ENCODE measurements around the gene MAPRE2.

The MAPRE2 gene

GRCh38 chr18:35155398-35156117, 114.3 kb downstream of the MAPRE2 start:
- ChIA-PET POLR2A (ENCODE audit: low non-redundant PET) (no interaction called here), CTCF (no interaction called here)
- no peak for DNase-seq (ENCODE audit: low spot score)
- TF ChIP-seq CTCF (conservative IDR thresholded peaks at IDR 0.05; ENCODE audit: low read depth), result no peak
- no peak overlapping the region for H3K27ac ChIP-seq

GRCh38 chr18:35157181-35157580, 116.0 kb downstream of the MAPRE2 start:
- DNase-seq (ENCODE audit: low spot score), result no peak
- TF ChIP-seq CTCF (conservative IDR thresholded peaks at IDR 0.05; ENCODE audit: low read depth), result no peak
- POLR2A ChIA-PET (ENCODE audit: low non-redundant PET), result no interaction called here
- no peak overlapping the region for H3K27ac ChIP-seq
- CTCF ChIA-PET, result no interaction called here

GRCh38 chr18:35158728-35159450, 117.7 kb downstream of the MAPRE2 start:
- H3K27ac ChIP-seq, result no peak overlapping the region

GRCh38 chr18:35159782-35160181, 118.6 kb downstream of the MAPRE2 start:
- H3K27ac ChIP-seq, result no peak overlapping the region
- TF ChIP-seq CTCF (conservative IDR thresholded peaks at IDR 0.05; ENCODE audit: low read depth), result no peak
- no peak for DNase-seq (ENCODE audit: low spot score)
- ChIA-PET CTCF (no interaction called here), POLR2A (ENCODE audit: low non-redundant PET) (no interaction called here)

More at GRCh38 chr18:35158728-35159450, 117.7 kb downstream of the MAPRE2 start:
- no peak for TF ChIP-seq CTCF (conservative IDR thresholded peaks at IDR 0.05; ENCODE audit: low read depth)
- POLR2A ChIA-PET (ENCODE audit: low non-redundant PET), result no interaction called here
- no peak for DNase-seq (ENCODE audit: low spot score)
- CTCF ChIA-PET, result no interaction called here

GRCh38 chr18:35161485-35161884, 120.3 kb downstream of the MAPRE2 start:
- no peak for TF ChIP-seq CTCF (conservative IDR thresholded peaks at IDR 0.05; ENCODE audit: low read depth)
- DNase-seq (ENCODE audit: low spot score), result no peak
- POLR2A ChIA-PET (ENCODE audit: low non-redundant PET), result no interaction called here
- H3K27ac ChIP-seq, result no peak overlapping the region
- CTCF ChIA-PET, result interaction anchor here (0.6 kb wide), 1 partner anchor 372 kb away, joined by 3 read pairs; no protein-coding TSS in a partner anchor

- TF ChIP-seq CTCF (conservative IDR thresholded peaks at IDR 0.05; ENCODE audit: low read depth), result no peak
- H3K27ac ChIP-seq, result no peak overlapping the region
- ChIA-PET POLR2A (ENCODE audit: low non-redundant PET) (no interaction called here), CTCF (interaction anchor here (0.6 kb wide), 2 partner anchors 64 to 371 kb away, joined by 3 to 6 read pairs; no protein-coding TSS in a partner anchor)
- no peak for DNase-seq (ENCODE audit: low spot score)
These were observed 120.7 kb downstream of the MAPRE2 start for GRCh38 chr18:35161934-35162333.

Measured in RWPE1 (cell line).